Stimulated activated CD4-positive, alpha-beta T cell treated with anti-CD3 and anti-CD28 coated beads, Interleukin-12 subunit alpha, Interleukin-12 subunit beta, amount 100 ng/mL, for 4 hours (primary cell): ENCODE results near the gene PHLDA2.

Source experiments
- DNase-seq: peaks from one replicate; pipeline ENCODE4 v3.0.0-alpha.2; 2020

The PHLDA2 gene

DNA sequence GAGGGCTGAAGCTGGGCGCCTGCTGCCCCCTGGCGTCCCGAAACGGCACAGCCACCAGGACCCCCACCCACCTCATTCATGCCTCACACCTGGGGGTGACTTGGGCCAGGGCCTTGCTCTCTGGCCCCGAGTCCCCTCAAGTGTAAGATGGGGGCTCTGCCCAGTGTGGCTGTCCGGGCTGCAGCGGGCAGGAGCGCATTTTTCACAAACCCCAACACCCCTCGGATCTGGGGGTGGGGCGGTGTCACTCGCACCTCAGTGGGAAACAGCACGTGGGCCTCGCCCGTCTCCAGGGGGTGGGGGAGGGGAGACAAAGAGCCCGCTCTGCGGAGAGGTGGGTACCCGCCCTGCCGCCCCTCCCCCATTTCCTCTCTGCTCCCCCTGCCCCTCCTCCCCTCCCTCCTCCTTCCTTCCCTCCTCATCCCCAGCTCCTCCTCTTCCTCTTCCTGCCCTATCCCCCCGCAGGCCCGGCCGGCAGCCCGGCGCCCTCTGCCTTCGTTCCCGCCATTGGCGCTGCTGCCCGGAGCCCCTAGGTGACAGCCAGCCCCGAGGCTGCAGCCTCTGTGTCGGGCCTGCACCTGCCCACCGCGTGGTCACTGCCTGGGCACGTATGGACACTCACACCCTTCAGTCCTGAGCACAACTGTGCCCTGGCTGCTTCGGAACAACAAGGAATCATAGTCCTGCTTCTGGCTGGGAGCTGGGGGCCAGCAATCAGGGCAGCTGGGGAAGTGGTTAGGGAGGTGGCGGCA lies 36.8 kb downstream of the PHLDA2 start:
- peak; percentile 63 for DNase-seq

DNA sequence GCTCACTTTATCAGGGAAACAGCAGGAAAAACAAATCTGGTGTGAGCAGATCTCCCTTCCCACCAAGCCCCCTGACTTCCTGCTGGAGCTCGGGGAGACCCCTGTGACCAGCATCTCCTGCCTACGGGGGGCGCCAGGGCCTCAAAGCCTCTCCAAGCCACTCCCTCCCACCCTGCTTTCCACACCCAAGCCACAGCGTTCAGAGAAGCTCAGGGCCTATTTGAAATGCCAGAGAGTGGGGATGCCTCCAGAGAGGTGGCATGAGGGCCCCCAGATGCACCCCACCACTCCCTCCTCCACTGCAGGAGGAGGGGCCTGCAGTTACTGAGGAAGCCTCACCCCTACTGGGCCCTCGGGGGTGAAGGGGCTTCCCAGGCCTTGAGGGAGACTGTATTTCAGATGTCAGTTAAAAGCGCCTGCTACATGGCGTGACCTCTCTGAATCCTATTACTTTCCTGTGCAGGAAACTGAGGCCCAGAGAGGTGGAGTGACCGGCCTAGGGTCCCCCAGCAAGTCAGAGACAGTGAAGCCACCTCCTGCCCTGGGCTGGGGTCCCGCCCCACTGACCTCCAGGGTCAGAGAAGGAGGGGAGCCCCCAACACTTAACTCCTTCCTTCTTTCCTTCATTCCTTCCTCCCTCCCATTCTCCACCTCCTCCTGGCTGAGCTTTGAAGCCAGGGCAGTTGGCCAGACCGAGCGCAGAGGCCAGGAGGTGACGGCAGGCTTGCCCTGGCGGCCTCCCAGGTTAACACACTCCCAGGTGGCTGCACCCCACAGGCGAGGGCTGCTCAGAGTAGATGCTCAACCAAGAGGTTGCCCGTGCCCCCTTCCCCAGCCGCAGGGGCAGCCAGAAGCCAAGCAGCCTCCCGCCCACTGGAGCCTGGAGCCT lies 37.6 kb downstream of the PHLDA2 start:
- no peak for DNase-seq

DNA sequence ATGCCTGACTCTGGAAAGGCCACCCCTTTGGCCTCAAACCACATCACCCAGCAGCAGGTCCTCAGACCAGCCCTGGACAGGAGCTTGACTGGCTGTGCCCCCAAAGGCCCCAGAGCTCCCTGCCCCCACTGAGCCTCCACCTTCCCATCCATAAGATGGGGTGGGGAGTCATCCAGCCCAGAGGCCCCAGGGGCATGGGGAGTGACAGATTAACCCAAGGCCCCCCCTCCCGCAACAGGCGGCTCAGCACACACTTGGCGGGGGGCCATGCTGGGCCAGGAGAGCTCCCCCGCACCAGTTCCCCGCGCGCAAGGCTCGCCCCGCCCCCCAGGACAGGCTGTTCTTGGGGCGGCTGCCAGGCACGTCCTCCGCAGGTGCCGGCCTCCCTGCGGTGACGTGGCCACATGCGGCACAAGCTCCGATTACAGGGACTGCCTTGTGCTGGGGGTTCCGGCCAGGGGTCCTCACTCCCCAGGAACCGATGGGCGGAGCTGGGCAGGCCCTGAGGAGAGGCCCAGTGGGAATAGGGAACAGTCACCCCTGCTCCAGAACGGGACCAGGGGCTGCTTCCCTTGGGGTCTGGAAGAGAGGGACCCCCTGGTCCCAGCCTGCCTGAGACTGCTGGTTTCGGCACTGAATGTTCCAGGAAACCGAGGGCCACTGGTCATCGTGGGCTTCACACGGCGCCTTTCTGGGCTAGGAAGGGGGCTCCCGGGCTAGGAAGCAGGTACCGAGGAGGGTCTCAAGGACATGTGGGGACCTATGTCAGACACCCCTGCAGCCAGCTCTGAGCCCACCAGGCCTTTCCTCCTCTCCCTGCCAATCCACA lies 38.5 kb downstream of the PHLDA2 start:
- DNase-seq: no peak

GRCh38 chr11:2889362-2890273 lies 39.6 kb downstream of the PHLDA2 start:
- DNase-seq: no peak

GRCh38 chr11:2888266-2888968 lies 40.8 kb downstream of the PHLDA2 start:
- DNase-seq: peak; percentile 89

DNA sequence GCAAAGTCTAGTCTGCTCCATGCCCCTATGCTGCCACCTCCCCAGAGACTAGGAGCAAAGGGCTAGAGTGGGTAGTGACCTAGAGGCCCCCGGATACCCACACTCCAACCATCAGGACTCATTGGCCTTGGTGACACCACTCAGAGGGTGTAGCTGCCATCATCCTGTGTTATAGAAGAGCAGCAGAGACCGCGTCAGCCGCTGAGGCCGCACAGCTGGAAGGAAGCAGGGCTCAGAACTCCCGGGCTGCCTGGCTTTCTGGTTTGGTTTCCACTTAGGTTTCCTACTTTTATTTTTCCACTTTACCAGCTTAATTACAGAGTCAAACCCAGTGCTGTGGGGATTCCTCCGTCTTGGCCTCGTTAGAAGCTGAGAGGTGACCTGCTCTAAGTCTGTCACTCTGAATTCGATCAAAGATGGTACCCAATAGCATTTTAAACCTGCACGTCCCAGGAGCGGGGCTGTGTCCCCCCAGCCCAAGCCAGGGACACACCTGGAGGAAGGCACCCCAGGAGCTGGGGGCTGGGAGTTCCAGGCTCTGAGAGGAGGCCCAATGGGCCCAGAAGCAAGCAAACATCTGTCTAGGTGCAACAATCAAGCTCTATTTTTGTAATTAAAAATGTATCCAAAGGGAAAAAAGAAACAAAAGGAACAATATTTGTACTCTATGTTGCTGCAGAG lies 41.6 kb downstream of the PHLDA2 start:
- DNase-seq: no peak

GRCh38 chr11:2886936-2887335 lies 42.3 kb downstream of the PHLDA2 start:
- no peak for DNase-seq

GRCh38 chr11:2886191-2886894 lies 42.9 kb downstream of the PHLDA2 start:
- DNase-seq: no peak

DNA sequence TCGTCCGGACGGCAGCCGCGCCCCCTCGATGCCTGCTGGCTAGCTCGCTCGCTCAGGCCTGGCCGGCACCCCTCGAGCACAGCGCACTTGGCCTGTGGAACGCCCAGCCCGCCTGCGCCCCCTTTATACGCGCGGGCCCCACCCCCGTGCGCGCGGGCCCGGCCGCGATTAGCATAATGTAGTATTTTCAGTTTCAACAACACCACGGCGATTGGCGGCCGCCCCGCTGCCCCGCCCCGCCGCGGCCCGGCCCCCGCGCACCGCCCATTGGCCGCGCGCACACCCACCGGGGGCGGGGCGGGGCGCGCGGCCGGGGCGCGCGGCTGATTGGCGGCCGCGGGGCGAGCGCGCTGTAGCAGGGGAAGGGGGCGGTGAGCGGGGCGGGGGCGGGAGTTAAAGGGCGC lies 43.5 kb downstream of the PHLDA2 start, which contains the start of gene CDKN1C:
TSS of gene CDKN1C (minus strand) at position 98 of the 404 bp plus-strand sequence. CDS start 319 bp downstream, outside the sequence.
- DNase-seq: peak; percentile 77

- DNase-seq: no peak
These were observed 44.1 kb downstream of the PHLDA2 start for GRCh38 chr11:2885017-2885677.

GRCh38 chr11:2883979-2884815 lies 45.0 kb downstream of the PHLDA2 start:
- DNase-seq: no peak

GRCh38 chr11:2883640-2883978 lies 45.6 kb downstream of the PHLDA2 start:
- no peak for DNase-seq

GRCh38 chr11:2882396-2883110 lies 46.7 kb downstream of the PHLDA2 start:
- DNase-seq: no peak

GRCh38 chr11:2881981-2882375 lies 47.2 kb downstream of the PHLDA2 start:
- DNase-seq: no peak

- no peak for DNase-seq
These were observed 47.9 kb downstream of the PHLDA2 start for GRCh38 chr11:2881076-2881980.

DNA sequence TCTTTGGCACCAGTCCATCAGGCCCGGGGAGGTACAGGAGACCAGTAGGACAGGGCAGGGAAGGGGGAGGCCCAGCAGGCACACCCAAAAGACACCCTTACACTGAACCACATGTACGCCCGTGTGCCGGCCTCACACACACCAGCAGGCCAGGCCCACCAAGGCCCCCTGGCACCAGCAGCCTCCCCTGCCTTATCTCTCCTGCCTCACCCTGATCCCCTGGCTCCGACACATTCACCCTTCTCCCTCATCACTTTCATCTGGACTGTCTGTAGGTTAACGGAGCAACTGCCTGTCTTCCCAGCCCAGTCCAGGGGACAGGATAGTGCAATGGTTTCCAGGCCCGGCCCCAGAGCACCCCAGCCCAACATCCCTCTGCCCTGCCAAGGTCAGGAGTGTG lies 48.6 kb downstream of the PHLDA2 start:
- no peak for DNase-seq

DNA sequence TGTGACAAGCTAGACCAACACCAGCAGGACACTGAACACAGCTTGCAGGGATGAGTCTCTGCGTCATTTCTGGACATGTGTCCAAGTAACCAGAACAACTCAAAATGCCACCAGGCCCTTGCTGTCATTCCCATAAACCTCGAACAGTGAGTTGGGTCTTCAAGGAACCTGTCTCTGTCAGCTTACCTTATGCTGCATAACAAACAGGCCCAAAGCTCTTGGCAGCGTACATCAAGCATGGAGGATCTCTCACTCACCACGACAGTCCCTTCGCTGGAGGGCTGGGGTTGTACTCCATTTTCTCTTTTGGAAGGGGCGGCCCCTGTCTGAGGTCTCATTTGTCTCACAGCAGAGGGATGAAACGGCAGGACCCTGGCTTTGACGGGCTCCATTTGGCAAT lies 50.4 kb downstream of the PHLDA2 start:
- no peak for DNase-seq
